GM21737 (cell line): Measurements from ENCODE around the gene PSMD14.

Source experiments
- ATAC-seq: cut with Tn5 transposase; IDR thresholded peaks from one replicate; pipeline ENCODE4 v1.9.1; 2021; ENCODE audit warnings: mild to moderate bottlenecking, moderate library complexity; ENCODE audit not compliant: unreplicated experiment

The PSMD14 gene

GRCh38 chr2:161434118-161434517 lies 125.9 kb downstream of the PSMD14 start:
- ATAC-seq: no peak

- ATAC-seq: no peak
Observed at GRCh38 chr2:161436411-161436810, 128.2 kb downstream of the PSMD14 start.

GRCh38 chr2:161438598-161438997 lies 130.4 kb downstream of the PSMD14 start:
- ATAC-seq: no peak

GRCh38 chr2:161445097-161445496 lies 136.9 kb downstream of the PSMD14 start:
- ATAC-seq: no peak

GRCh38 chr2:161448431-161448830 lies 140.2 kb downstream of the PSMD14 start:
- no peak for ATAC-seq
